AG04450 (cell line): ENCODE measurements around the gene ME2. TPM values are rescaled to one million over a fixed set of nuclear protein-coding genes. Genes with fewer than 3 reads are reported as not detected.

Experiments used
- CTCF ChIA-PET: fragments of 300-600, 350-600 bp; formaldehyde crosslinking; extraction: SDS; loops from one replicate; lab custom pipeline; 2022; ENCODE audit warnings: antibody characterized with exemption, inconsistent platforms; lab: Charles Lee
- POLR2A ChIA-PET: fragments of 350-600 bp; formaldehyde crosslinking; extraction: SDS; loops from one replicate; lab custom pipeline; 2021; ENCODE audit warnings: antibody characterized with exemption, inconsistent platforms; lab: Yijun Ruan, JAX
- DNase-seq: peaks from one replicate; pipeline ENCODE4 v3.0.0-alpha.2; 2011; ENCODE audit warnings: low read depth, low spot score
- H3K27ac ChIP-seq: one replicate; pipeline ENCODE4 v1.5.1; 2012; ENCODE audit warnings: low read depth, low read length, control low read depth
- H3K27me3 ChIP-seq: one replicate; pipeline ENCODE4 v1.6.0; 2012; ENCODE audit warnings: low read length; ENCODE audit not compliant: control insufficient read depth, insufficient read depth
- H3K4me3 ChIP-seq: 2 replicates; pipeline ENCODE4 v1.5.1; 2011; ENCODE audit warnings: mild to moderate bottlenecking, low read depth, low read length, control low read depth
- H3K9me3 ChIP-seq: 2 replicates; pipeline ENCODE4 v1.5.1; 2012; ENCODE audit warnings: low read length; ENCODE audit not compliant: control insufficient read depth, insufficient read depth
- CTCF ChIP-seq: IDR thresholded peaks from 2 replicates; pipeline ENCODE4 v1.5.1; 2011; ENCODE audit warnings: low read depth, low read length, control low read depth, inconsistent platforms
- polyA plus RNA-seq: library from polyadenylated mRNA; depleted of rRNA; stranded (reverse); fragments of >200 nt; gene quantifications from 2 replicates; pipeline ENCODE4 v1.2.3, GENCODE V29; 2011

The ME2 gene
- polyA plus RNA-seq, 1 experiment = 51.3 TPM

DNA sequence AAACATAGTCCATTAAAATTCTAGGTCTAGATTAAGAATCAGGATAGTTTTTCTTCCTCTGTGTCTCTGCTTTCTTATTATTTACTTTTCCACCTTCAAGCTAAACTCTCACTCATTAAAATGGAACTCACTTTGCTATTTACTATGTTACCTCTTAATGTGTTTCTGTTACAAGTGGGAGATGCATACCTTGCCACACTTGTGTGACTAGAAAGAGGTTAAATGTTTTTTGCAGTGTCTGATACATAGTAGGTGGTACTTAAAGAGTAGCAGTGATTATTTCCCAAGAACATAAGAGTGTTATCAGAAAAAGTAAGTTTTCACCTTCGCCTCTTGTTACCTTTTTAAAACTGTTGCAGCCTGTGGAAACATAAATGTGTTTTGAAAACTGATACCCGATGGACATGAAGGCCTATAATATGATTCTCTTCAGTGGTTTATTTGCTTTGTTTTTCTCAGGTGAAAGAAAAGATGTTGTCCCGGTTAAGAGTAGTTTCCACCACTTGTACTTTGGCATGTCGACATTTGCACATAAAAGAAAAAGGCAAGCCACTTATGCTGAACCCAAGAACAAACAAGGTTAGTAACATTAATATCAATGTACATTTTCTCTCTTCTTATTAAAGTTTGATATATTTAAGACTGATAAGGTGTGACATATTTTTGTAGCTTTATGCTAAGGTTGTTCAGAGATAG, 16.6 kb downstream of the ME2 start:
- Histone ChIP-seq H3K9me3 (no peaks in the 10 kb centered on the region), H3K4me3 (no peak overlapping the region), H3K27me3 (no peaks in the 10 kb centered on the region), H3K27ac (no peak overlapping the region)
- no peak for DNase-seq
- POLR2A ChIA-PET = no interaction called here
- no peak for TF ChIP-seq CTCF
- CTCF ChIA-PET = interaction anchor here (1.0 kb wide), 1 partner anchor 154 kb away, joined by 3 read pairs; no protein-coding TSS in a partner anchor

- DNase-seq = no peak
- H3K27ac ChIP-seq = no peak overlapping the region
- H3K27me3 ChIP-seq = no peaks in the 10 kb centered on the region
- CTCF ChIA-PET = interaction anchor here (1.0 kb wide), 1 partner anchor 154 kb away, joined by 3 read pairs; no protein-coding TSS in a partner anchor
- TF ChIP-seq CTCF = no peak
- H3K4me3 ChIP-seq = no peak overlapping the region
- POLR2A ChIA-PET = no interaction called here
- no peaks in the 10 kb centered on the region for H3K9me3 ChIP-seq
Measured at GRCh38 chr18:50896093-50896492, 17.2 kb downstream of the ME2 start.

DNA sequence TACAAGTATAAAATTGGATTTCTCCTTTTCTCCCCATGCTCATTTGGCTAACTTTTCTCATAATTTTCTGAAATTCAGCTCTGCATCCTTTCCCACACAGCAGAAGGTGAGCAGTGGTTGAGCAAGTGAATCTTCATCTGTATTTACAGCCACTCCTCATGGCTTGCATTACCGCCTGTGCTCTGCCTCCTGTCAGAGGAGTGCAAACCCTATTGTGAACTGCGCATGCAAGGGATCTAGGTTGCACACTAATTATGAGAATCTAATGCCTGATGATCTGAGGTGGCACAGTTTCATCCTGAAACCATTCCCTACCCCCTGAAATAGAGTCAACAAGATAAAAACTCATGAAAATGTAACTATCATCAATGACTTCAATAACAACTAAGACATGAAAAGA, 20.0 kb downstream of the ME2 start:
- no peak overlapping the region for H3K27ac ChIP-seq
- ChIA-PET POLR2A (no interaction called here), CTCF (no interaction called here)
- TF ChIP-seq CTCF = no peak
- H3K27me3 ChIP-seq = no peaks in the 10 kb centered on the region
- no peak for DNase-seq
- no peaks in the 10 kb centered on the region for H3K9me3 ChIP-seq
- no peak overlapping the region for H3K4me3 ChIP-seq

GRCh38 chr18:50902797-50903196, 23.9 kb downstream of the ME2 start:
- Histone ChIP-seq H3K4me3 (no peak overlapping the region), H3K27ac (no peak overlapping the region), H3K27me3 (no peaks in the 10 kb centered on the region), H3K9me3 (peaks cover 8% of the 10 kb centered on the region)
- no peak for TF ChIP-seq CTCF
- ChIA-PET POLR2A (no interaction called here), CTCF (no interaction called here)
- no peak for DNase-seq

- ChIA-PET POLR2A (no interaction called here), CTCF (no interaction called here)
- Histone ChIP-seq H3K27ac (no peak overlapping the region), H3K4me3 (no peak overlapping the region), H3K9me3 (peaks cover 8% of the 10 kb centered on the region), H3K27me3 (no peaks in the 10 kb centered on the region)
- no peak for TF ChIP-seq CTCF
- DNase-seq = no peak
Measured at GRCh38 chr18:50906843-50907242, 27.9 kb downstream of the ME2 start.
